Astrocyte (in vitro differentiated cells and primary cell): ENCODE data around the gene NLRP14. TPM values are rescaled to one million over a fixed set of nuclear protein-coding genes. Genes with fewer than 3 reads are reported as not detected.

Experiments
- DNase-seq: peaks from one replicate; pipeline ENCODE4 v3.0.0-alpha.2; 2010; ENCODE audit warnings: low read depth
- FAIRE-seq: peaks from 2 replicates; lab custom pipeline; 2011; peaks lifted over from hg19 to GRCh38; lab: Jason Lieb, UNC
- H2AFZ ChIP-seq: 2 replicates; pipeline ENCODE4 v1.6.0; 2012; ENCODE audit warnings: low read depth, low read length, inconsistent platforms
- H3K27ac ChIP-seq: 2 replicates; pipeline ENCODE4 v1.5.1; 2011; ENCODE audit warnings: low read depth, low read length, inconsistent platforms
- H3K27me3 ChIP-seq: 2 replicates; pipeline ENCODE4 v1.6.0; 2011; ENCODE audit warnings: low read length, inconsistent platforms; ENCODE audit not compliant: insufficient read depth
- H3K36me3 ChIP-seq: 2 replicates; pipeline ENCODE4 v1.5.1; 2011; ENCODE audit warnings: low read length, inconsistent platforms; ENCODE audit not compliant: insufficient read depth
- H3K4me1 ChIP-seq: 2 replicates; pipeline ENCODE4 v1.5.1; 2011; ENCODE audit warnings: low read length, inconsistent platforms; ENCODE audit not compliant: insufficient read depth
- H3K4me2 ChIP-seq: 2 replicates; pipeline ENCODE4 v1.6.0; 2012; ENCODE audit warnings: low read length, inconsistent platforms
- H3K4me3 ChIP-seq: 2 replicates; pipeline ENCODE4 v1.5.1; 2011; ENCODE audit warnings: low read depth, mild to moderate bottlenecking, low read length, inconsistent platforms; ENCODE audit not compliant: insufficient read depth
- H3K79me2 ChIP-seq: 2 replicates; pipeline ENCODE4 v1.6.0; 2012; ENCODE audit warnings: mild to moderate bottlenecking, low read length, inconsistent platforms; ENCODE audit not compliant: insufficient read depth
- H3K9ac ChIP-seq: 2 replicates; pipeline ENCODE4 v1.6.0; 2012; ENCODE audit warnings: mild to moderate bottlenecking, low read length, inconsistent platforms
- H3K9me3 ChIP-seq: 2 replicates; pipeline ENCODE4 v1.5.1; 2012; ENCODE audit warnings: low read depth, mild to moderate bottlenecking, low read length, inconsistent platforms; ENCODE audit not compliant: insufficient read depth
- H4K20me1 ChIP-seq: 2 replicates; pipeline ENCODE4 v1.6.0; 2012; ENCODE audit warnings: low read length, inconsistent platforms; ENCODE audit not compliant: insufficient read depth
- H3K27ac Mint-ChIP-seq: one replicate; pipeline ENCODE4 v1.8.0; 2021; ENCODE audit warnings: mild to moderate bottlenecking, mixed read lengths; ENCODE audit not compliant: unreplicated experiment
- H3K27me3 Mint-ChIP-seq: one replicate; pipeline ENCODE4 v1.8.0; 2021; ENCODE audit warnings: low read depth, mixed read lengths; ENCODE audit not compliant: unreplicated experiment
- H3K36me3 Mint-ChIP-seq: one replicate; pipeline ENCODE4 v1.8.0; 2021; ENCODE audit warnings: low read depth, mixed read lengths; ENCODE audit not compliant: unreplicated experiment
- H3K4me1 Mint-ChIP-seq: one replicate; pipeline ENCODE4 v1.8.0; 2021; ENCODE audit warnings: low read depth, mixed read lengths; ENCODE audit not compliant: unreplicated experiment
- H3K4me3 Mint-ChIP-seq: one replicate; pipeline ENCODE4 v1.8.0; 2021; ENCODE audit warnings: mild to moderate bottlenecking, moderate library complexity, mixed read lengths; ENCODE audit not compliant: unreplicated experiment
- H3K9me3 Mint-ChIP-seq: one replicate; pipeline ENCODE4 v1.8.0; 2021; ENCODE audit warnings: mild to moderate bottlenecking, mixed read lengths; ENCODE audit not compliant: unreplicated experiment
- CTCF ChIP-seq: IDR thresholded peaks from 2 replicates; pipeline ENCODE4 v1.5.1; 2011; ENCODE audit warnings: low read depth, mild to moderate bottlenecking, inconsistent platforms, low read length, moderate library complexity; ENCODE audit not compliant: insufficient read depth
- EZH2 ChIP-seq: IDR thresholded peaks from 2 replicates; pipeline ENCODE4 v1.6.1; 2012; ENCODE audit warnings: mild to moderate bottlenecking, low read length, inconsistent platforms; ENCODE audit not compliant: insufficient read depth
- total RNA-seq: library from RNA; stranded (reverse); gene quantifications from 2 replicates; pipeline ENCODE4 v1.2.1, GENCODE V29; 2021

The NLRP14 gene
- total RNA-seq, 1 donor from 2014 or later = not detected

GRCh38 chr11:7062534-7062933 is 42.3 kb downstream of the NLRP14 start:
- Histone ChIP-seq H3K9me3 (no peaks in the 10 kb centered on the region), H3K4me3 (no peak overlapping the region), H3K4me1 (no peaks in the 10 kb centered on the region), H3K4me2 (no peak overlapping the region), H3K9ac (no peak overlapping the region), H4K20me1 (no peaks in the 10 kb centered on the region), H3K27me3 (no peaks in the 10 kb centered on the region), H3K36me3 (no peaks in the 10 kb centered on the region), H2AFZ (no peak overlapping the region), H3K79me2 (no peaks in the 10 kb centered on the region), H3K27ac (no peak overlapping the region)
- Mint-ChIP-seq H3K4me3 (no peak overlapping the region), H3K36me3 (no peaks in the 10 kb centered on the region), H3K27ac (no peak overlapping the region), H3K4me1 (peaks cover 15% of the 10 kb centered on the region), H3K27me3 (no peaks in the 10 kb centered on the region), H3K9me3 (peaks cover 2% of the 10 kb centered on the region)
- FAIRE-seq = no peak
- TF ChIP-seq EZH2 = no peak
- no peak for TF ChIP-seq CTCF
- DNase-seq = no peak

GRCh38 chr11:7072401-7073028 is 52.2 kb downstream of the NLRP14 start:
- H3K27me3 Mint-ChIP-seq = peaks cover 8% of the 10 kb centered on the region
- Histone ChIP-seq H3K27me3 (no peaks in the 10 kb centered on the region), H3K27ac (no peak overlapping the region), H3K9ac (no peak overlapping the region), H3K36me3 (no peaks in the 10 kb centered on the region), H4K20me1 (no peaks in the 10 kb centered on the region), H2AFZ (no peak overlapping the region), H3K4me1 (no peaks in the 10 kb centered on the region), H3K4me3 (no peak overlapping the region), H3K79me2 (no peaks in the 10 kb centered on the region), H3K9me3 (no peaks in the 10 kb centered on the region), H3K4me2 (no peak overlapping the region)
- H3K27ac Mint-ChIP-seq = no peak overlapping the region
- no peaks in the 10 kb centered on the region for H3K9me3 Mint-ChIP-seq
- no peaks in the 10 kb centered on the region for H3K4me1 Mint-ChIP-seq
- DNase-seq (no peak), FAIRE-seq (no peak)
- H3K36me3 Mint-ChIP-seq = no peaks in the 10 kb centered on the region
- H3K4me3 Mint-ChIP-seq = no peak overlapping the region
- TF ChIP-seq CTCF = no peak
- TF ChIP-seq EZH2 = no peak

GRCh38 chr11:7077101-7077500 is 56.8 kb downstream of the NLRP14 start:
- Histone ChIP-seq H3K27me3 (no peaks in the 10 kb centered on the region), H3K4me1 (no peaks in the 10 kb centered on the region), H3K36me3 (no peaks in the 10 kb centered on the region), H3K27ac (no peak overlapping the region), H3K4me3 (no peak overlapping the region), H3K79me2 (no peaks in the 10 kb centered on the region), H4K20me1 (no peaks in the 10 kb centered on the region), H2AFZ (no peak overlapping the region), H3K9ac (no peak overlapping the region), H3K9me3 (no peaks in the 10 kb centered on the region), H3K4me2 (no peak overlapping the region)
- DNase-seq = no peak
- no peaks in the 10 kb centered on the region for H3K4me1 Mint-ChIP-seq
- peaks cover 11% of the 10 kb centered on the region for H3K27me3 Mint-ChIP-seq
- H3K4me3 Mint-ChIP-seq = no peak overlapping the region
- no peak for FAIRE-seq
- no peak overlapping the region for H3K27ac Mint-ChIP-seq
- H3K9me3 Mint-ChIP-seq = peaks cover 7% of the 10 kb centered on the region
- TF ChIP-seq EZH2 = no peak
- TF ChIP-seq CTCF = no peak
- no peaks in the 10 kb centered on the region for H3K36me3 Mint-ChIP-seq
